ENCODE measurements around the gene TENM3.

GRCh38 chr4:182649698-182650477, 406.7 kb downstream of the TENM3 start:
- TF ChIP-seq CSDC2 (CRISPR knock-in tag; IDR thresholded peaks at IDR 0.05), result no peak
- no peak for TF ChIP-seq POU6F1 (CRISPR knock-in tag; IDR thresholded peaks at IDR 0.05; ENCODE audit: borderline replicate concordance, low read depth)
- TF ChIP-seq PPARA (CRISPR knock-in tag; IDR thresholded peaks at IDR 0.05; ENCODE audit: borderline replicate concordance), result no peak
- no peak for TF ChIP-seq ZFP3 (CRISPR knock-in tag; IDR thresholded peaks at IDR 0.05)
- TF ChIP-seq PATZ1 (CRISPR knock-in tag; IDR thresholded peaks at IDR 0.05; ENCODE audit: borderline replicate concordance), result no peak
- no peak for TF ChIP-seq ISL1 (CRISPR knock-in tag; IDR thresholded peaks at IDR 0.05)
- TF ChIP-seq CREB5 (CRISPR knock-in tag; IDR thresholded peaks at IDR 0.05; ENCODE audit: low read depth), result no peak
- TF ChIP-seq SNAI2 (CRISPR knock-in tag; IDR thresholded peaks at IDR 0.05), result no peak
- no peak for TF ChIP-seq BACH2 (CRISPR knock-in tag; IDR thresholded peaks at IDR 0.05; ENCODE audit: borderline replicate concordance)
